Posterior vena cava (tissue), 2 donors: Measurements from ENCODE around the gene ARMH3. TPM values are rescaled to one million over a fixed set of nuclear protein-coding genes. Genes with fewer than 3 reads are reported as not detected.

Experiments
- DNase-seq: peaks from one replicate; pipeline ENCODE4 v3.0.0-alpha.2; 2020; ENCODE audit warnings: low spot score
- intact Hi-C, 2 donors: fragments of 100-400 bp; cut with DNase I; formaldehyde crosslinking; loops; one replicate each; pipeline versions ENCODE4 v1.14.1 to v1.14.2; 2022 to 2023
- total RNA-seq, 2 donors: library from RNA; stranded (reverse); fragmentation: NEBNext Ultra II Directional; extraction: Animal tissue kit (Norgen Biotek cat#: 25700); gene quantifications; one replicate each; pipeline ENCODE4 v1.2.1, GENCODE V29; 2021
- donor health status: DM: yes; HTN: yes; CAD: no.
- donor health status: DM: yes; HTN: yes; CAD: no.

The ARMH3 gene
- total RNA-seq, 2 donors from 2014 or later: 19.6 to 22.3 TPM

GRCh38 chr10:101827919-101828600 lies 227.9 kb downstream of the ARMH3 start:
- intact Hi-C loops: no loop called here
- DNase-seq: no peak

GRCh38 chr10:101826852-101827434 lies 229.0 kb downstream of the ARMH3 start:
- no peak for DNase-seq

GRCh38 chr10:101824736-101825135 lies 231.2 kb downstream of the ARMH3 start:
- intact Hi-C loops: no loop called here
- no peak for DNase-seq

More at GRCh38 chr10:101826852-101827434, 229.0 kb downstream of the ARMH3 start:
- intact Hi-C loops: no loop called here

GRCh38 chr10:101818872-101819633 lies 236.9 kb downstream of the ARMH3 start:
- no peak for DNase-seq
- intact Hi-C loops: no loop called here

- intact Hi-C loops: no loop called here
These were observed 237.7 kb downstream of the ARMH3 start, which contains the start of gene OGA for GRCh38 chr10:101818119-101818871. OGA (minus strand) TSS chr10:101818444; CDS start chr10:101818022, 422 bp downstream.

GRCh38 chr10:101817337-101818118 lies 238.4 kb downstream of the ARMH3 start:
- intact Hi-C loops: no loop called here
- peak; percentile 97 for DNase-seq

More at GRCh38 chr10:101818119-101818871, 237.7 kb downstream of the ARMH3 start, which contains the start of gene OGA:
- DNase-seq: peak; percentile 99

- intact Hi-C loops: no loop called here
- DNase-seq: no peak
These were observed 239.0 kb downstream of the ARMH3 start for GRCh38 chr10:101816913-101817336.

GRCh38 chr10:101816376-101816775 lies 239.6 kb downstream of the ARMH3 start:
- intact Hi-C loops: no loop called here

GRCh38 chr10:101814466-101815071 lies 241.4 kb downstream of the ARMH3 start:
- intact Hi-C loops: no loop called here

More at GRCh38 chr10:101816376-101816775, 239.6 kb downstream of the ARMH3 start:
- no peak for DNase-seq

GRCh38 chr10:101812606-101813005 lies 243.4 kb downstream of the ARMH3 start:
- intact Hi-C loops: no loop called here
- DNase-seq: no peak

More at GRCh38 chr10:101814466-101815071, 241.4 kb downstream of the ARMH3 start:
- no peak for DNase-seq

GRCh38 chr10:101807158-101807557 lies 248.8 kb downstream of the ARMH3 start:
- intact Hi-C loops: no loop called here
- DNase-seq: no peak

GRCh38 chr10:101803511-101803910 lies 252.5 kb downstream of the ARMH3 start:
- no peak for DNase-seq
- intact Hi-C loops: no loop called here

- no peak for DNase-seq
- intact Hi-C loops: no loop called here
These were observed 258.4 kb downstream of the ARMH3 start for GRCh38 chr10:101797403-101798059.

Other genes with a start within 250 kb of the ARMH3 start
- 100 to 1,000 TPM in 1 of 2 donors, 10 to 100 TPM in 1; 87.7 to 125 TPM for gene OGA, start 237.7 kb downstream of the ARMH3 start, total RNA-seq
- gene KCNIP2, start 212.4 kb downstream of the ARMH3 start, total RNA-seq: 1 to 10 TPM; 2.3 to 2.7 TPM
- 10 to 100 TPM; 11.6 to 13.7 TPM for gene HPS6, start 9.2 kb upstream of the ARMH3 start, total RNA-seq
- 10 to 100 TPM; 28.9 to 32.7 TPM for gene LDB1, start 64.2 kb upstream of the ARMH3 start, total RNA-seq
- gene PPRC1, start 76.9 kb upstream of the ARMH3 start, total RNA-seq: 10 to 100 TPM; 21.7 to 32.8 TPM
- 10 to 100 TPM; 32.6 to 38.6 TPM for gene NOLC1, start 96.2 kb upstream of the ARMH3 start, total RNA-seq
- gene ELOVL3, start 170.1 kb upstream of the ARMH3 start, total RNA-seq: under 1 TPM in 1 of 2 donors, not detected in 1; 0.29 TPM
- not detected for gene PITX3, start 185.3 kb upstream of the ARMH3 start, total RNA-seq
- 10 to 100 TPM; 32.6 to 34.7 TPM for gene GBF1, start 189.4 kb upstream of the ARMH3 start, total RNA-seq